Lower leg skin (tissue), 4 donors: ENCODE measurements around the gene MAPK10. TPM values are rescaled to one million over a fixed set of nuclear protein-coding genes. Genes with fewer than 3 reads are reported as not detected.

Experiments
- DNase-seq, 2 donors: peaks; one replicate each; pipeline ENCODE4 v3.0.0-alpha.2; 2019; ENCODE audit warnings: low spot score in 2 of 2
- H3K4me3 ChIP-seq: fragments of 200-600 bp; sonication (generic); 2 replicates; pipeline ENCODE4 v1.5.1; 2017; ENCODE audit warnings: mild to moderate bottlenecking, low read depth; ENCODE audit not compliant: poor library complexity, severe bottlenecking
- POLR2A ChIP-seq, 2 donors: fragments of 450-650 bp; IDR thresholded peaks; one replicate each; pipeline ENCODE4 v1.6.1; 2016 to 2017; ENCODE audit warnings: antibody characterized with exemption in 2 of 2, mild to moderate bottlenecking in 1 of 2, moderate library complexity in 1 of 2
- WGBS, 2 donors: methylation state at CpG; one replicate each; pipeline ENCODE4 v1.1.5; 2018; 5-methylcytosine and 5-hydroxymethylcytosine counted together
- intact Hi-C: fragments of 100-400 bp; cut with DNase I; formaldehyde crosslinking; loops from one replicate; pipeline ENCODE4 v1.15.0; 2023; ENCODE audit warnings: low total_unique reads
- total RNA-seq, 4 donors: library from RNA; depleted of rRNA; stranded (reverse); fragments of >200 nt; gene quantifications; one replicate each; pipeline ENCODE4 v1.1.0, GENCODE V29; 2016
- TF ChIP-seq, protein P1 (sequence below), 3 donors: fragments of 450-650 bp; IDR thresholded peaks; one replicate each; pipeline ENCODE4 v1.5.1; 2016; ENCODE audit warnings: antibody characterized with exemption in 3 of 3, mild to moderate bottlenecking in 3 of 3, moderate library complexity in 2 of 3

Gene MAPK10
- total RNA-seq, 4 donors from 2014 or later = 1.7 to 3.2 (median 2.8) TPM

- no peak for DNase-seq
- intact Hi-C loops = no loop called here
- H3K4me3 ChIP-seq = no peak overlapping the region
- TF ChIP-seq, protein P1, sequence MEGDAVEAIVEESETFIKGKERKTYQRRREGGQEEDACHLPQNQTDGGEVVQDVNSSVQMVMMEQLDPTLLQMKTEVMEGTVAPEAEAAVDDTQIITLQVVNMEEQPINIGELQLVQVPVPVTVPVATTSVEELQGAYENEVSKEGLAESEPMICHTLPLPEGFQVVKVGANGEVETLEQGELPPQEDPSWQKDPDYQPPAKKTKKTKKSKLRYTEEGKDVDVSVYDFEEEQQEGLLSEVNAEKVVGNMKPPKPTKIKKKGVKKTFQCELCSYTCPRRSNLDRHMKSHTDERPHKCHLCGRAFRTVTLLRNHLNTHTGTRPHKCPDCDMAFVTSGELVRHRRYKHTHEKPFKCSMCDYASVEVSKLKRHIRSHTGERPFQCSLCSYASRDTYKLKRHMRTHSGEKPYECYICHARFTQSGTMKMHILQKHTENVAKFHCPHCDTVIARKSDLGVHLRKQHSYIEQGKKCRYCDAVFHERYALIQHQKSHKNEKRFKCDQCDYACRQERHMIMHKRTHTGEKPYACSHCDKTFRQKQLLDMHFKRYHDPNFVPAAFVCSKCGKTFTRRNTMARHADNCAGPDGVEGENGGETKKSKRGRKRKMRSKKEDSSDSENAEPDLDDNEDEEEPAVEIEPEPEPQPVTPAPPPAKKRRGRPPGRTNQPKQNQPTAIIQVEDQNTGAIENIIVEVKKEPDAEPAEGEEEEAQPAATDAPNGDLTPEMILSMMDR (IDR thresholded peaks at IDR 0.05) = no peak
- TF ChIP-seq POLR2A (IDR thresholded peaks at IDR 0.05) = no peak
Measured at GRCh38 chr4:86326400-86326799, 33.5 kb downstream of the MAPK10 start.

GRCh38 chr4:86319390-86319789 is 40.5 kb downstream of the MAPK10 start:
- H3K4me3 ChIP-seq = no peak overlapping the region
- no peak for DNase-seq
- intact Hi-C loops = no loop called here
- TF ChIP-seq, protein P1 (IDR thresholded peaks at IDR 0.05) = no peak
- no peak for TF ChIP-seq POLR2A (IDR thresholded peaks at IDR 0.05)

GRCh38 chr4:86315579-86315978 is 44.3 kb downstream of the MAPK10 start:
- no peak for TF ChIP-seq POLR2A (IDR thresholded peaks at IDR 0.05)
- TF ChIP-seq, protein P1 (IDR thresholded peaks at IDR 0.05) = no peak
- no peak overlapping the region for H3K4me3 ChIP-seq
- DNase-seq = no peak
- intact Hi-C loops = no loop called here

DNA sequence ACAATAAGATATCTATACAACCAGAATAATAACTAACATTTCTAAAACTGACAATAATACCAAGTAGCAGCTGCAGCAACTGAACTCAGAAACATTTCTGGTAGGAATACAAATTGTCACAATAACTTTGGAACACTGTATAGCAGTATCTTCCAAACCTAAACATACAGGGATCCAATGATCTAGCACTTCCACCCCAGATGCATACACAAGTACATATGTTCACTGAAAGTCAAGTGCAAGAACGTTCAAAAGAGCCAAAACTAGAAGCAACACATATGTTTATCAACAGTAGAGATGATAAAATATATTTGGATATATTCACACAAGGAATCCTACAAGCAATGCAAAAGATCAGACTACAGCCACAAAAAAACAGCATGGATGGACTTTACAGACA is 46.2 kb downstream of the MAPK10 start:
- TF ChIP-seq, protein P1 (IDR thresholded peaks at IDR 0.05) = no peak
- no peak for TF ChIP-seq POLR2A (IDR thresholded peaks at IDR 0.05)
- intact Hi-C loops = no loop called here
- H3K4me3 ChIP-seq = no peak overlapping the region
- 55 to 61% methylated on average over 1 of the region's 1 CpG for WGBS, 2 donors
- no peak for DNase-seq

- intact Hi-C loops = no loop called here
- no peak overlapping the region for H3K4me3 ChIP-seq
- DNase-seq = no peak
- no peak for TF ChIP-seq POLR2A (IDR thresholded peaks at IDR 0.05)
- TF ChIP-seq, protein P1 (IDR thresholded peaks at IDR 0.05) = no peak
Measured at GRCh38 chr4:86307432-86307831, 52.4 kb downstream of the MAPK10 start.

DNA sequence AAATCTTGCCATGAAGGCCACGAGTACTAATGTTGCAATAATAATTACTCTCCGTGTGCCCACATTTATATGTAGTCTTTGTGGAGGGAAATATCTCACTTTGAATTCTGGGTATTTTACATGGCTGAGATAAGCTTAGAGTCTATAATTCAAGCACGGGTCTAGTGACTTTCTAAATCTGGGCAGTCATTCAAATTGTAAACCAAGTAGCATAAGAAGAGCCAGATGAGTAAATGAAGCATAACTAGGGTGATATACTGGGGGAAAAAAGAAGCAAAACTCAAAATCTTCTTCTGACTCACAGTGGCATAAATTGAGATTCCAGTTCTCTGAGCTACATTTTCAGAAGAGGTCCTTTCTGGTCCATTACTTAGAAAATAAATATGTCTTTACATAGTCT is 53.0 kb downstream of the MAPK10 start:
- no peak for DNase-seq
- H3K4me3 ChIP-seq = no peak overlapping the region
- intact Hi-C loops = no loop called here
- WGBS, 2 donors = 47 to 54% methylated on average over 3 of the region's 3 CpGs
- TF ChIP-seq POLR2A (IDR thresholded peaks at IDR 0.05) = no peak
- TF ChIP-seq, protein P1 (IDR thresholded peaks at IDR 0.05) = no peak
